Endodermal cell (in vitro differentiated cells): ENCODE data around the gene ZNF100. TPM values are rescaled to one million over a fixed set of nuclear protein-coding genes. Genes with fewer than 3 reads are reported as not detected.
"Not testable (repeated sequence)": the region's sequence is repeated elsewhere in the genome, so short reads cannot be mapped to it uniquely, and the experiment has no call there.

Experiments
- DNase-seq: peaks from one replicate; pipeline ENCODE4 v3.0.0-alpha.2; 2017
- H3K27ac ChIP-seq: 2 replicates; pipeline ENCODE4 v1.5.1; 2013; ENCODE audit warnings: mild to moderate bottlenecking, low read depth, low read length, moderate library complexity
- H3K27me3 ChIP-seq: 2 replicates; pipeline ENCODE4 v1.6.1; 2013; ENCODE audit warnings: mild to moderate bottlenecking, low read length, moderate library complexity; ENCODE audit not compliant: insufficient read depth, control insufficient read depth, poor library complexity, severe bottlenecking
- H3K36me3 ChIP-seq: 2 replicates; pipeline ENCODE4 v1.7.0; 2013; ENCODE audit warnings: mild to moderate bottlenecking, low read length, moderate library complexity; ENCODE audit not compliant: control insufficient read depth, insufficient read depth
- H3K4me1 ChIP-seq: one replicate; pipeline ENCODE4 v1.7.0; 2013; ENCODE audit warnings: low read length; ENCODE audit not compliant: control insufficient read depth, insufficient read depth
- H3K4me3 ChIP-seq: 2 replicates; pipeline ENCODE4 v1.5.1; 2013; ENCODE audit warnings: mild to moderate bottlenecking, low read length, moderate library complexity
- H3K9ac ChIP-seq: 2 replicates; pipeline ENCODE4 v1.6.1; 2013; ENCODE audit warnings: mild to moderate bottlenecking, low read length, moderate library complexity; ENCODE audit not compliant: poor library complexity, severe bottlenecking; ENCODE audit errors: extremely low read depth
- H3K9me3 ChIP-seq: 2 replicates; pipeline ENCODE4 v1.6.1; 2013; ENCODE audit warnings: mild to moderate bottlenecking, low read length, moderate library complexity; ENCODE audit not compliant: control insufficient read depth
- H3K27ac Mint-ChIP-seq: 2 replicates; pipeline ENCODE4 v1.8.0; 2020; ENCODE audit warnings: mixed read lengths
- H3K27me3 Mint-ChIP-seq: 2 replicates; pipeline ENCODE4 v1.8.0; 2021; ENCODE audit warnings: mild to moderate bottlenecking, mixed read lengths; ENCODE audit not compliant: insufficient read depth
- H3K36me3 Mint-ChIP-seq: 2 replicates; pipeline ENCODE4 v1.8.0; 2020; ENCODE audit warnings: low read depth, mixed read lengths
- H3K4me1 Mint-ChIP-seq: 2 replicates; pipeline ENCODE4 v1.8.0; 2020; ENCODE audit warnings: mixed read lengths
- H3K4me3 Mint-ChIP-seq: 2 replicates; pipeline ENCODE4 v1.8.0; 2020; ENCODE audit warnings: mild to moderate bottlenecking, moderate library complexity, mixed read lengths
- H3K9me3 Mint-ChIP-seq: 2 replicates; pipeline ENCODE4 v1.8.0; 2020; ENCODE audit warnings: mild to moderate bottlenecking, mixed read lengths
- CTCF ChIP-seq: fragments of 200-600 bp; sonication (generic); conservative IDR thresholded peaks from 2 replicates; pipeline ENCODE4 v1.5.0; 2021; ENCODE audit warnings: antibody characterized with exemption, mild to moderate bottlenecking
- WGBS, 2 experiments: methylation state at CpG; one replicate each; pipeline versions ENCODE4 v1.1.5 to v1.1.7; 2013; ENCODE audit warnings: missing lambda C conversion rate in 2 of 2, mixed read lengths in 1 of 2; ENCODE audit not compliant: insufficient coverage in 1 of 2, insufficient read length in 1 of 2; 5-methylcytosine and 5-hydroxymethylcytosine counted together
- total RNA-seq, 2 donors: library from RNA; stranded (reverse); fragmentation: NEBNext Ultra II Directional in 1 of 2; extraction: Animal tissue kit (Norgen Biotek cat#: 25700) in 1 of 2; gene quantifications; 2 replicates in 1 of 2; 3 replicates in 1 of 2; pipeline ENCODE4 v1.2.1, GENCODE V29; 2021

ZNF100 gene
- total RNA-seq, 2 donors from 2014 or later, result 20.4 to 28.3 TPM

GRCh38 chr19:21674454-21674853, 92.9 kb downstream of the ZNF100 start:
- no peak for TF ChIP-seq CTCF
- Histone ChIP-seq H3K9ac (no peak overlapping the region), H3K36me3 (no peaks in the 10 kb centered on the region), H3K4me1 (no peaks in the 10 kb centered on the region), H3K27me3 (no peaks in the 10 kb centered on the region), H3K27ac (no peak overlapping the region), H3K9me3 (peaks cover 39% of the 10 kb centered on the region), H3K4me3 (no peak overlapping the region)
- no peaks in the 10 kb centered on the region for H3K4me1 Mint-ChIP-seq
- no peak overlapping the region for H3K4me3 Mint-ChIP-seq
- no peak overlapping the region for H3K27ac Mint-ChIP-seq
- no peak for DNase-seq
- H3K9me3 Mint-ChIP-seq, result peaks cover 52% of the 10 kb centered on the region
- H3K27me3 Mint-ChIP-seq, result no peaks in the 10 kb centered on the region
- H3K36me3 Mint-ChIP-seq, result no peaks in the 10 kb centered on the region
- 81% methylated on average over 1 of the region's 1 CpG; no CpG with 5 or more reads in 1 of the 2 experiments for WGBS, 2 experiments

GRCh38 chr19:21673479-21673878, 93.9 kb downstream of the ZNF100 start:
- H3K4me3 ChIP-seq, H3K27me3 Mint-ChIP-seq, H3K27ac Mint-ChIP-seq, H3K4me1 ChIP-seq, H3K27ac ChIP-seq, H3K27me3 ChIP-seq, H3K9ac ChIP-seq, H3K36me3 Mint-ChIP-seq, DNase-seq, H3K4me3 Mint-ChIP-seq, H3K36me3 ChIP-seq, H3K4me1 Mint-ChIP-seq: not testable (repeated sequence)
- 100% methylated on average over 1 of the region's 2 CpGs; no CpG with 5 or more reads in 1 of the 2 experiments for WGBS, 2 experiments
- H3K9me3 Mint-ChIP-seq, result peaks cover 47% of the 10 kb centered on the region
- peaks cover 40% of the 10 kb centered on the region for H3K9me3 ChIP-seq

Other genes with a start within 250 kb of the ZNF100 start
- gene ZNF43, start 68.6 kb upstream of the ZNF100 start, total RNA-seq, result 10 to 100 TPM; 60.6 to 72.7 TPM
- not detected for gene ZNF208, start 243.4 kb upstream of the ZNF100 start, total RNA-seq